Colonic mucosa (tissue), 4 donors: ENCODE data around the gene WDPCP. TPM values are rescaled to one million over a fixed set of nuclear protein-coding genes. Genes with fewer than 3 reads are reported as not detected.
"Not testable (repeated sequence)": the region's sequence is repeated elsewhere in the genome, so short reads cannot be mapped to it uniquely, and the experiment has no call there.

Source experiments
- DNase-seq: peaks from one replicate; pipeline ENCODE4 v3.0.0-alpha.2; 2020
- H3K27ac ChIP-seq: fragments of 200-600 bp; one replicate; pipeline ENCODE4 v1.8.0; 2021
- H3K27me3 ChIP-seq: fragments of 200-600 bp; one replicate; pipeline ENCODE4 v1.8.0; 2021
- H3K36me3 ChIP-seq: fragments of 200-600 bp; one replicate; pipeline ENCODE4 v1.8.0; 2021
- H3K4me1 ChIP-seq: fragments of 200-600 bp; one replicate; pipeline ENCODE4 v1.8.0; 2021; ENCODE audit warnings: mild to moderate bottlenecking
- H3K4me3 ChIP-seq: fragments of 200-600 bp; one replicate; pipeline ENCODE4 v1.8.0; 2021
- H3K9ac ChIP-seq, 2 donors: one replicate each; pipeline ENCODE4 v1.7.0; 2013; ENCODE audit warnings: control low read depth in 2 of 2, low read depth in 2 of 2, low read length in 2 of 2
- H3K9me3 ChIP-seq: fragments of 200-600 bp; one replicate; pipeline ENCODE4 v1.8.0; 2021
- CTCF ChIP-seq: fragments of 200-600 bp; IDR thresholded peaks from one replicate; pipeline ENCODE4 v1.8.0; 2022; ENCODE audit warnings: antibody characterized with exemption, mild to moderate bottlenecking
- intact Hi-C: fragments of 100-400 bp; cut with DNase I; formaldehyde crosslinking; loops from one replicate; pipeline ENCODE4 v1.14.1; 2022
- total RNA-seq, 2 donors: library from RNA; stranded (reverse); fragmentation: NEBNext Ultra II Directional in 1 of 2; extraction: Animal tissue kit (Norgen Biotek cat#: 25700) in 1 of 2; gene quantifications; one replicate each; pipeline ENCODE4 v1.2.1, GENCODE V29; 2021
- donor health status: healthy.
- donor health status: DM: no; HTN: no; CAD: no.
- donor health status: DM: no; HTN: no; CAD: no.

The WDPCP gene
- total RNA-seq, 2 donors from 2014 or later, result 3.4 to 4.5 TPM

- DNase-seq, result no peak
- Histone ChIP-seq H3K4me3 (no peak overlapping the region), H3K36me3 (no peaks in the 10 kb centered on the region), H3K27ac (no peak overlapping the region), H3K27me3 (no peaks in the 10 kb centered on the region), H3K9ac (no peak overlapping the region), H3K4me1 (no peaks in the 10 kb centered on the region), H3K9me3 (no peaks in the 10 kb centered on the region)
- intact Hi-C loops, result no loop called here
- no peak for TF ChIP-seq CTCF
Observed at GRCh38 chr2:63569740-63570139, 18.5 kb downstream of the WDPCP start.

- DNase-seq, result no peak
- H3K9me3 ChIP-seq, result no peaks in the 10 kb centered on the region
- H3K36me3 ChIP-seq, result no peaks in the 10 kb centered on the region
- H3K4me1 ChIP-seq, result no peaks in the 10 kb centered on the region
- intact Hi-C loops, result no loop called here
- no peak overlapping the region for H3K9ac ChIP-seq
- H3K4me3 ChIP-seq, result no peak overlapping the region
- TF ChIP-seq CTCF, result no peak
- no peak overlapping the region for H3K27ac ChIP-seq
- H3K27me3 ChIP-seq, result no peaks in the 10 kb centered on the region
Observed at GRCh38 chr2:63562751-63563150, 25.5 kb downstream of the WDPCP start.

- not testable (repeated sequence) for DNase-seq, H3K36me3 ChIP-seq
Observed at GRCh38 chr2:63558922-63559321, 29.4 kb downstream of the WDPCP start.

GRCh38 chr2:63557819-63558218, 30.5 kb downstream of the WDPCP start:
- H3K4me3 ChIP-seq, H3K9me3 ChIP-seq, H3K4me1 ChIP-seq, intact Hi-C loops, H3K9ac ChIP-seq, H3K27me3 ChIP-seq, H3K27ac ChIP-seq, H3K36me3 ChIP-seq, DNase-seq: not testable (repeated sequence)

More at GRCh38 chr2:63558922-63559321, 29.4 kb downstream of the WDPCP start:
- H3K4me3 ChIP-seq, intact Hi-C loops, H3K27me3 ChIP-seq, H3K4me1 ChIP-seq, H3K9me3 ChIP-seq, H3K27ac ChIP-seq, H3K9ac ChIP-seq: not testable (repeated sequence)

GRCh38 chr2:63555931-63556330, 32.3 kb downstream of the WDPCP start:
- no peak for TF ChIP-seq CTCF
- Histone ChIP-seq H3K27me3 (no peaks in the 10 kb centered on the region), H3K4me3 (no peak overlapping the region), H3K36me3 (no peaks in the 10 kb centered on the region), H3K9ac (no peak overlapping the region), H3K4me1 (no peaks in the 10 kb centered on the region), H3K27ac (no peak overlapping the region), H3K9me3 (no peaks in the 10 kb centered on the region)
- DNase-seq, result no peak
- intact Hi-C loops, result no loop called here

GRCh38 chr2:63555299-63555698, 33.0 kb downstream of the WDPCP start:
- no peaks in the 10 kb centered on the region for H3K4me1 ChIP-seq
- no peaks in the 10 kb centered on the region for H3K36me3 ChIP-seq
- intact Hi-C loops, result no loop called here
- H3K27ac ChIP-seq, result no peak overlapping the region
- DNase-seq, result no peak
- no peak for TF ChIP-seq CTCF
- no peaks in the 10 kb centered on the region for H3K9me3 ChIP-seq
- H3K4me3 ChIP-seq, result no peak overlapping the region
- no peak overlapping the region for H3K9ac ChIP-seq
- H3K27me3 ChIP-seq, result no peaks in the 10 kb centered on the region

- Histone ChIP-seq H3K9me3 (no peaks in the 10 kb centered on the region), H3K36me3 (no peaks in the 10 kb centered on the region), H3K27me3 (no peaks in the 10 kb centered on the region), H3K4me3 (no peak overlapping the region), H3K9ac (no peak overlapping the region), H3K27ac (no peak overlapping the region), H3K4me1 (no peaks in the 10 kb centered on the region)
- TF ChIP-seq CTCF, result no peak
- intact Hi-C loops, result no loop called here
- DNase-seq, result no peak
Observed at GRCh38 chr2:63553049-63553448, 35.2 kb downstream of the WDPCP start.
